GM12878 (cell line): ENCODE measurements around the gene MELTF. TPM values are rescaled to one million over a fixed set of nuclear protein-coding genes. Genes with fewer than 3 reads are reported as not detected.

Experiments used
- ATF3 ChIP-seq: IDR thresholded peaks from 2 replicates; pipeline ENCODE4 v1.6.1; 2011; ENCODE audit warnings: low read depth, mild to moderate bottlenecking, low read length, moderate library complexity, borderline replicate concordance; ENCODE audit errors: extremely low read depth
- ATF7 ChIP-seq: fragments of 450-650 bp; IDR thresholded peaks from 2 replicates; pipeline ENCODE4 v1.6.1; 2016; ENCODE audit warnings: low read depth, mild to moderate bottlenecking
- BACH1 ChIP-seq: fragments of 450-650 bp; IDR thresholded peaks from 2 replicates; pipeline ENCODE4 v1.6.1; 2017; ENCODE audit warnings: mild to moderate bottlenecking, borderline replicate concordance
- CHD1 ChIP-seq: IDR thresholded peaks from 2 replicates; pipeline ENCODE4 v1.6.1; 2012; ENCODE audit warnings: low read depth, low read length, improper control_type of control experiment
- DPF2 ChIP-seq: fragments of 450-650 bp; IDR thresholded peaks from 2 replicates; pipeline ENCODE4 v1.6.1; 2017; ENCODE audit warnings: mild to moderate bottlenecking
- EGR1 ChIP-seq, 2 experiments: IDR thresholded peaks; 1 replicate in 1 of 2; 2 replicates in 1 of 2; pipeline ENCODE4 v1.6.1; 2011 to 2012; ENCODE audit warnings: low read depth in 2 of 2, low read length in 2 of 2, borderline replicate concordance in 1 of 2, mild to moderate bottlenecking in 1 of 2, moderate library complexity in 1 of 2
- FOXK2 ChIP-seq: fragments of 450-650 bp; IDR thresholded peaks from 2 replicates; pipeline ENCODE4 v1.6.1; 2017; ENCODE audit warnings: mild to moderate bottlenecking, moderate library complexity
- RCOR1 ChIP-seq: conservative IDR thresholded peaks from 2 replicates; pipeline ENCODE4 v1.6.1; 2012; ENCODE audit warnings: low read depth, low read length, improper control_type of control experiment
- SMARCA5 ChIP-seq: fragments of 450-650 bp; IDR thresholded peaks from 2 replicates; pipeline ENCODE4 v1.6.1; 2017; ENCODE audit warnings: mild to moderate bottlenecking
- SP1 ChIP-seq: IDR thresholded peaks from one replicate; pipeline ENCODE4 v1.6.1; 2011; ENCODE audit warnings: low read depth, low read length
- SPI1 ChIP-seq: IDR thresholded peaks from 2 replicates; pipeline ENCODE4 v1.6.1; 2011; ENCODE audit warnings: low read depth, mild to moderate bottlenecking, low read length, moderate library complexity, borderline replicate concordance; ENCODE audit not compliant: insufficient read depth
- ZBTB11 ChIP-seq: fragments of 450-650 bp; formaldehyde crosslinking; IDR thresholded peaks from 2 replicates; pipeline ENCODE4 v1.5.0; 2022; ENCODE audit warnings: mild to moderate bottlenecking, missing genetic modification characterization
- ZBTB40 ChIP-seq: fragments of 450-650 bp; IDR thresholded peaks from 2 replicates; pipeline ENCODE4 v1.6.1; 2016; ENCODE audit warnings: mild to moderate bottlenecking, moderate library complexity, borderline replicate concordance
- polyA plus RNA-seq, 11 experiments: library from polyadenylated mRNA; depleted of rRNA in 4 of 11; unstranded in 6 of 11; stranded (reverse) in 5 of 11; fragments of >200 nt; fragmentation: Nextera tagmentation in 4 of 11; fragmentation: Illumina TruSeq in 1 of 11; extraction: Ambion mirVana in 4 of 11; extraction: Trizol in 1 of 11; gene quantifications; 1 replicate in 1 of 11; 2 replicates in 10 of 11; pipeline versions ENCODE4 v1.2.1 to v1.2.3, GENCODE V29; 2011 to 2016; ENCODE audit warnings: inconsistent platforms in 2 of 11, missing spikeins in 2 of 11, low read depth in 1 of 11
- total RNA-seq, 4 experiments: library from RNA; depleted of rRNA in 3 of 4; stranded (reverse); fragments of >200 nt in 3 of 4; fragmentation: Illumina TruSeq in 1 of 4; extraction: Trizol in 1 of 4; gene quantifications; 2 replicates each; pipeline versions ENCODE4 v1.2.1 to v1.2.3, GENCODE V29; 2013 to 2021
- TF ChIP-seq, protein P1 (sequence below): fragments of 450-650 bp; IDR thresholded peaks from 2 replicates; pipeline ENCODE4 v1.6.1; 2016; ENCODE audit warnings: mild to moderate bottlenecking
- TF ChIP-seq, protein P2 (sequence below): IDR thresholded peaks from 2 replicates; pipeline ENCODE4 v1.6.1; 2012; ENCODE audit warnings: low read depth, low read length, improper control_type of control experiment
- TF ChIP-seq, protein P3 (sequence below): IDR thresholded peaks from 2 replicates; pipeline ENCODE4 v1.6.1; 2012; ENCODE audit warnings: low read depth, low read length, improper control_type of control experiment
- TF ChIP-seq, protein P4 (sequence below): IDR thresholded peaks from 2 replicates; pipeline ENCODE4 v1.6.1; 2011; ENCODE audit warnings: borderline replicate concordance, low read depth, mild to moderate bottlenecking, moderate library complexity, mixed read lengths, low read length; ENCODE audit not compliant: insufficient read depth; ENCODE audit errors: extremely low read length

The MELTF gene
- total and polyA plus RNA-seq, 10 of the 15 experiments (the other 5 are each of a cell fraction or from before 2014, with no cell fraction given): 0.55 to 49.1 (median 11.1) TPM

DNA sequence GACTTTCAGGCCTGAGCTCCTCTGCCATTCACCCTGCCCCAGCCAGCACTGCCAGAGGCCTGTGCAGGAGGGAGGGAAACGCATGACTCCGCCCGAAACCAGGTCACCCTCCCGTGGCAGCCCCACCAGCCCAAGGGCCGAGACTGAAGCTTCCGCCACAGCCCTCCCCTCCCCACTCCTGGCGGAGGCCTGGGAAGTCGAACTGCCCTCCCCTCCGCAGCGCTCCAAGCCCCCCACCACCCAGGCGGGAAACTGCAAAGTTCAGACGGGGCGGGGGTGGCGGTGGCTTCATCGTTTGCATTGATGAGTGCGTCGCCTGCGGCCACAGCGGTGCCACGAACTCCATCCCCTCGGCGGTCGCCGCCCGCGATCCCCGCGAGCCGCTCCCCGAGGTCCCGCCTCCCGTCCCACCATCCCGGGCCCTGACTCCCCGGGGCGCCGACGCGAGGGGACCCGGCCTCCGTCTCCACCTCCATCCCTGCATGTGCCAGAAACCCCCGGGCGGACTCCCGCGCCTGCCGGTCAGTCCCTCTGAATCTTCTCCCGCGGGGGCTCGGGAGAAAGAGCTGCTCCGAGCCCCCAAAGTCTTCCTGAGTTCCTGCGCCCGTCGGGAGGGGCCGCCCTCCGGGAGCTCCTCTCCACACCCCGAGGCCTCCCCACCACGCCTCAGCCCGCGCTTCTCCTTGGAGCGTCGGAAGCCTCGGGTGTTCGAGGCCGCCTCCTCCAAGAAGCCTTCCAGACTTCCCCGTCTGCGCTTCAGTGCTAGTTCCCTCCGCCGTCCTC, 698 bp downstream of the MELTF start (continued):
- TF ChIP-seq, protein P1, sequence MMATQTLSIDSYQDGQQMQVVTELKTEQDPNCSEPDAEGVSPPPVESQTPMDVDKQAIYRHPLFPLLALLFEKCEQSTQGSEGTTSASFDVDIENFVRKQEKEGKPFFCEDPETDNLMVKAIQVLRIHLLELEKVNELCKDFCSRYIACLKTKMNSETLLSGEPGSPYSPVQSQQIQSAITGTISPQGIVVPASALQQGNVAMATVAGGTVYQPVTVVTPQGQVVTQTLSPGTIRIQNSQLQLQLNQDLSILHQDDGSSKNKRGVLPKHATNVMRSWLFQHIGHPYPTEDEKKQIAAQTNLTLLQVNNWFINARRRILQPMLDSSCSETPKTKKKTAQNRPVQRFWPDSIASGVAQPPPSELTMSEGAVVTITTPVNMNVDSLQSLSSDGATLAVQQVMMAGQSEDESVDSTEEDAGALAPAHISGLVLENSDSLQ: peak; percentile 42; the same call in 1 of the 2 replicates
- TF ChIP-seq, protein P2, sequence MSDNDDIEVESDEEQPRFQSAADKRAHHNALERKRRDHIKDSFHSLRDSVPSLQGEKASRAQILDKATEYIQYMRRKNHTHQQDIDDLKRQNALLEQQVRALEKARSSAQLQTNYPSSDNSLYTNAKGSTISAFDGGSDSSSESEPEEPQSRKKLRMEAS: no peak
- TF ChIP-seq SMARCA5 (peak; percentile 38), ZBTB40 (no peak), RCOR1 (no peak), SP1 (no peak), SPI1 (no peak), ATF7 (0 out of 2 replicates have a peak, but pooled peaks have one; percentile 11), CHD1 (no peak), DPF2 (no peak; the same call in 1 of the 2 replicates), ATF3 (no peak), EGR1 (IDR thresholded peaks at IDR 0.05; ENCODE audit: borderline replicate concordance in 1 of 2, low read depth in 2 of 2, low read length in 2 of 2) (peak in 1 of 2 experiments; percentile 64; a peak in 1 of 3 replicates), ZBTB11 (CRISPR knock-in tag) (no peak), FOXK2 (no peak), BACH1 (0 out of 2 replicates have a peak, but pooled peaks have one; percentile 18)
- TF ChIP-seq, protein P3, sequence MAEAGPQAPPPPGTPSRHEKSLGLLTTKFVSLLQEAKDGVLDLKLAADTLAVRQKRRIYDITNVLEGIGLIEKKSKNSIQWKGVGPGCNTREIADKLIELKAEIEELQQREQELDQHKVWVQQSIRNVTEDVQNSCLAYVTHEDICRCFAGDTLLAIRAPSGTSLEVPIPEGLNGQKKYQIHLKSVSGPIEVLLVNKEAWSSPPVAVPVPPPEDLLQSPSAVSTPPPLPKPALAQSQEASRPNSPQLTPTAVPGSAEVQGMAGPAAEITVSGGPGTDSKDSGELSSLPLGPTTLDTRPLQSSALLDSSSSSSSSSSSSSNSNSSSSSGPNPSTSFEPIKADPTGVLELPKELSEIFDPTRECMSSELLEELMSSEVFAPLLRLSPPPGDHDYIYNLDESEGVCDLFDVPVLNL: no peak
- TF ChIP-seq, protein P4, sequence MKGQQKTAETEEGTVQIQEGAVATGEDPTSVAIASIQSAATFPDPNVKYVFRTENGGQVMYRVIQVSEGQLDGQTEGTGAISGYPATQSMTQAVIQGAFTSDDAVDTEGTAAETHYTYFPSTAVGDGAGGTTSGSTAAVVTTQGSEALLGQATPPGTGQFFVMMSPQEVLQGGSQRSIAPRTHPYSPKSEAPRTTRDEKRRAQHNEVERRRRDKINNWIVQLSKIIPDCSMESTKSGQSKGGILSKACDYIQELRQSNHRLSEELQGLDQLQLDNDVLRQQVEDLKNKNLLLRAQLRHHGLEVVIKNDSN: no peak
